HG03135 (cell line): Measurements from ENCODE around the gene DDX1.

Experiments
- ATAC-seq: cut with Tn5 transposase; IDR thresholded peaks from one replicate; pipeline ENCODE4 v1.9.1; 2021; ENCODE audit warnings: mild to moderate bottlenecking, moderate library complexity; ENCODE audit not compliant: unreplicated experiment

The DDX1 gene

DNA sequence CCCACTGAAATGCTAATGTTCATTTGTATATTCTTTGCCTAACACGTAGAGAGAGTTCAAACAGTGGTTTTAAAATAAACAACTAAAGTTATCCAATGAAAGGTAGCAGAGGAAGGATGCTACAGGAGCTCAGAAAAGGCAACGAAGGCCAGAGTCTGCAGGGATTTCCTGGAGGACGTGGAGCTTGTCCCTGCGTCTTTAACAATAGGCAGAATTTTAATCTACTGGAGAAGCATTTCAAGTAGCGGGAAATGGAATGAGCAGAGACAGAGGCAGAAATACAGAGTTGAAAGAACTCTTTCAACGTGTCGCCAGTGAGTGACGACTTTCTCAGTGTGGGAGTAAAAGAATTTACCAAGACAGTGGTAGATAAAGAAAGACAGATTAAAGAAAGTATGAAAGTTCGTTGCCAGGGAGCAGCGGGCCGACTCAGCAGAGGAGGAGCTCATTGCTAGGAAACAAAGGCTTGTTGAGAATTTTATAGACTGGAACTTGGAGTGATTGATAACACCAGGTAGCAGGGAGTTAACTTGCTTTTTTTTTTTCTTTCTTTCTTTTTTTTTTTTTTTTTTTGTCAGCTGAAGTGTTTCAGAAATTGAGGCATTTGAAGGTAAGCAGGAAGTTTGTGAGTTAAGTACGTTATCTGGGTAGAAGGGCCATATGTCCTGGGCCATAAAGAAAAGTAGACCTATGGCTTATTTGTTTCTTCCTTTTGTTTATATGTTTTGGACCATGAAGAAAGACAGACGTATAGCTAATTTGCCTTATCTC lies 29.9 kb upstream of the DDX1 start:
- ATAC-seq = peak; percentile 26

DNA sequence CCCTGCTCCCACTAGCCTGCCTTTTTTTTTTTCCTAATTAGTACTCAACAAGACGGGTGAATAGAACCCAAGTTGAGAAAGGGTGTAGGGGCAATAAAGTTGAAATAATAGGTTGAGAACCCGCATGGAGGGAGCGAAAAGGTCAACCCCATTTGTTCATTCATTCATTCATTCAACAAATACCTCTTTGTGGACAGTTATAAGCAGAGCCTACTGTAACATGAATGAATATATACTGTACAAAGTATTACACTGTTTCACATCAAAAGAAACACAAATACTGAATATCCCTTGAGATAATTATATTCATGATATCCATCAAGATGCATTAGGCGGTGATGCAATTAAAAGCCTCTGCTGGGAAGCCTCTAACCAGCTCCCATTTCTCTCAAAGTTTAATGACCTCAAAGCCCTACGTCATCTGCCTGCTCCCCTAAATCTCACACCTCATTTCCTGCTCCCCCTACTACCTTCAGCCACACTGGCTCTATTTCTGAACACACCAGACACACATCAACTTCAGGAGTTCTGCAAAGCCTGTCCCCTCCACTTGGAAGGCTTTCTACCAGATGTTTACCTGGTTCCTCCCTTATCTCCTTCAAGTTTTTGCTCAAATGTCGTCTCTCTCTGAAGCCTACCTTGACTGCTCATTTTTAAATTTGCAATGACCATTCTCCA lies 29.2 kb upstream of the DDX1 start:
- ATAC-seq = no peak

DNA sequence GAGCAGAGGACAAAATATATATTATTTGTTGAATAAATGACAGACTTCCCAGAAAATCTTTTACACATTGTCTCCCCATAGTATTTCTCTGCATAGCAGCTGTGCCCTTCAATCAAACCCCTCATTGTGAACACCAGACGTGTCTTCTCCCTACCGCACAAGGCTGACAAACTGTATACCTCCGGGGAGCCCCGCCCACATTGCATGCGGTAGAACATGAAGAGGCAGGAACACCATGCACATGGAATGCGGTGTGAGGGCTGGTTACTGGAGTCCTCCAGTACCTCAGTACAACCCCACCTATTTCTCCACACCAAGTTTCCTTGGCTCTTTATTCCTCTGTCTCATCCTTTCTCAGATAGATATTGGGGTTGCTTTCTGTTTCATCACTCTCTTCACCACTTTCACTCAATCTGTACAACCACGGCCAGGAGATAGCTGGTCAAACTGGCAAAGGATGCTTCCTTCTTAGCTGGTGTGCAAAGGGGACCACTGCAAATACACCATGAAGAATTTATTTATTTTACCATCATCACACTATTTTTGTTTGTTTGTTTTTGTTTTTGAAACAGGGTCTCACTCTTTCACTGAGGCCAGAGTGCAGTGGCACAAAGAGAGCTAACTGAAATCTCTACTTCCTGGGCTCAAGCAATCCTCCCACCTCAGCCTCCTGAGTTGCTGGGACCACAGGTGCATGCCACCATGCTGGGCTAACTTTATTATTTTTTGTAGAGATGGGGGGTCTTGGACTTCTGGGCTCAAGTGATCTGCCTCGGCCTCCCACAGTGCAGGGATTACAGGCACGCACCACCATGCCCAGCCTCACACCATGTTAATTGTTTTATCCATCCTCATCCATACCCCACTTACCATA lies 28.2 kb upstream of the DDX1 start:
- ATAC-seq = no peak

DNA sequence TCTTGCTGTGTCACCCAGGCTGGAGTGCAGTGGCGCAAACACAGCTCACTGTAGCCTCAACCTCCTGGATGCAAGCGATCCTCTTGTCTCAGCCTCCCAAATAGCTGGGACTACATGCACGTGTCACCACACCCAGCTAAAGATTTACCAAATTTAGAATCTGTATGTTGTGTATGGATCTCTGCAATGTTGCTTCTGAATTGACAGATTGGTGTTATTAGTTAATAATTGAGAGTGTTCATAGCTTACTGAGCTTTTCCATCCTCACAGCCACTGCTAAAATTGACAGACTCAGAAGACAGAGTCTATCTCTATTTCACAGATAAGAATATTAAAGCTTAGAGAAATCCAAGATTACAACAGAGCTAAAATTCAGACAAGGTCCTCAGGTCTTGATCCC lies 26.3 kb upstream of the DDX1 start:
- no peak for ATAC-seq

DNA sequence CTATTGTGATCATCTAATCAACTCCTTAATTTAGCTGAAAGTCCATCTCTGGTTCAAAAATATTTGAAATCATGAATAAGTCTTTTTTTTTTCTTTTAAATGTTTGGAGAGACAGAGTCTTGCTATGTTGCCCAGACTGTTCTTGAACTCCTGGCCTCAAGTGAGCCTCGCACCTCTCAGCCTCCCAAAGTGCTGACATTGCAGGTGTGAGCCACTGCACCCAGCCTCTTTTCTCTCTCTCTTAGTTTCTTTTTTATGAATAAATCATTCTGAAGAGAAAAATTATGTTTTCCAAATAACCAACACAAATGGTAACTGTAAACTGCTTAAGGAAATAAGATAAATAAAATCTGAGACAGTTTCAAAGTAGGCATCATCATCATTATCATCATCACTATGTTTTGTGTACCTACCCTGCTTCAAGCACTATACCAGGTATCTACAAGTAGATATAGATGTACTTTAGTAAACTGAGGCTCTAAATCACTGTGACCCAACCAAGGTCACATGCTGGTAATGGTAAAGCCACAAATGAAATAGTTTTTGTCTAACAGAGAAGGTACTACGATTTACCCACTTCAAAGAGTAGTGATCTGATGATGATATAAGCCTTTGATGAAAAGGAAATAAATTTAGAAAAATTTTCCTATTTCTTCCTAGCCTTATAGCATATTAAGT lies 25.5 kb upstream of the DDX1 start:
- ATAC-seq = no peak

DNA sequence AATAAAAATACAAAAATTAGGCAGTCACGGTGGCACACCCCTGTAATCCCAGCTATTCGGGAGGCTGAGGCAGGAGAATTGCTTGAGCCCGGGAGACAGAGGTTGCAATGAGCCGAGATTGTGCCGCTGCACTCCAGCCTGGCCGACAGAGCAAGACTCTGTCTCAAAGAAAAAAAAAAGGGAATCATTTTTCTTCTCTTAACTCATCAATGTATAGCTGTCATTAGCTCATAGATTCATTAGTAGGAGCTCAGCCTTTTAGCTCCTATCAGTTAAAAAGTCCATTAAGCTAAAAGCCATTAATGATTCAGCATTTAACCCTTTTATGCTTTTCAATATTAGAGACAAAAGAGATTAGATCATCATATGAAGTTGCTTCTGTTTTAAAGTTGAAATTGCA lies 24.8 kb upstream of the DDX1 start:
- no peak for ATAC-seq

DNA sequence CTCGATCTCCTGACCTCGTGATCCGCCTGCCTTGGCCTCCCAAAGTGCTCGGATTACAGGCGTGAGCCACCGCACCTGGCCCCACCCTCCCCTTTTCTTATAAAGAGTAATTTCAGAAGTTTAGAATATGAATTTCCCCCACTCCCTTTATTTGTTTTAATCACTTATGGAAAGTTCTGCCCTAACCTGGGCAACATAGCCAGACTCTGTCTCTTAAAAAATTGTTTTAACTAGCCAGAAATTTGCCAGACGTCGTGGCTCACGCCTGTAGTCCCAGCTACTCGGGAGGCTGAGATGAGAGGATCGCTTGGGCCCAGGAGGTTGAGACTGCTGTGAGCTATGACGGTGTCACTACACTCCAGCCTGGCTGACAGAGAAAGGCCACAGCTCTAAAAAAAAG lies 22.8 kb upstream of the DDX1 start:
- no peak for ATAC-seq

DNA sequence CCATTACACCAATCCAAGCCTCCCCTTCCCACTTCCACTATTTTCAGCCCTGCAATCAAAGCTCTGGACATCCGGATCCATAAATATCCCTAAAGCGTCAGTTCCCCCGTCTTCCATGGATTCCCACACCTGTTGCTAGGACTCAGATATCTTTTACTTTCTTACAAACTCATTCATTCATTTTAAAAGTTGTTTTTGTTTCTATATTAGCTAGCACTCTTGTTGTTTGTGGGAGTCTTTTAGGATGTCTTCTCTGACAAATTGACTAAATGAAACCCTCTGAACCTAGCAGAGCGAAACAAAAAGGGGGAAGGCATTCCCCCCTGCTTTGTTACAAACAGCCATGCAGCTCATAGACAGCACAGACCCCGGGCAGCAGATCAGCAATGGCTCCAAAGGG lies 21.6 kb upstream of the DDX1 start:
- no peak for ATAC-seq

DNA sequence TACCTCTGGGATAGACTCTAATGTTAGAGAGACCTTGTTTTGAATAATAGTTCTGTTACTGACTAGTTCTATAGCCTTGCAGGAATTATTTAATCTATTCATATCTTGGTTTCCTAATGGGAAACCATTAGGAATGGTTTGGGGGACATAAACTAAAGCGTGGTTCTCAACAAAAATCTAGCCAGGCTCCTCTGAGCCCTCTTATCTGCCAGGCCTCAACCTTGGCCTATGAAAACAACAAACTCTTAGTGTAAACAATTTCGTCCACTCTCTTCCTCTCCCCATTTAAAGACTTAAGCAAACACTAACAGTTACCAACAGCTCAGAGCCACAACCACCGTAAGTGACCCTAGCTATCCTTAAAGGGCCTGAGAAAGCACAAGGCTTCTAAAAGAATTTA lies 19.9 kb upstream of the DDX1 start:
- ATAC-seq = no peak

DNA sequence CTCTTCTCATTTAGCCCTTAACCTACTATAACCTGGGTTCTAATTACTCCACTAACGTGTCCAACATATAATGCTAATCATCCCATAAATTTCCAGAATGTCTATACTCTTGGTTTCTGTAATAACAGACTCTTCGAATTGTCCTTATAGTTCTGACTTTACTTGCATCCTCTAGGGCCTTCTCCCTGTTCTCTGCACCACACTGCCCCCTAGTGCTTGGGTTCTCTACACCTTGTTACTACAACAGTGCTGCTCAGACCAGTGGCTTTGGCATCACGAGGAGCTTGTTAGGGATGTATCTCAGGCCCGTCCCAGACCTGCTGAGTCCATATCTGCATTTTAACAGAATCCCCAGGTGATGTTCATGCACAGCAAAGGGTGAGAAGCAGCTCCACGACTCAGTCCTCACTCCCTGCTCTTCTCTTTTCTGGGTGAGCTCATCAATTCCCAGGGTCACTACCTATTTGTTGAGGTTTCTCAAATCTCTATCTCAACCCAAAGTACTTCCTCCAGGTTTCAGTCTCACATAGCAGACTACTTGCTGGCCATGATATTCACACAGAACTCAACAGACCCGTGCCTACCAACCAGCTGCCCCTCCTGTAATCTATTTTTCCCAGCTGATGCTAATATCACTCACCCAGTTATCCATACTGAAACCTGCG lies 14.5 kb upstream of the DDX1 start:
- ATAC-seq = peak; percentile 84

DNA sequence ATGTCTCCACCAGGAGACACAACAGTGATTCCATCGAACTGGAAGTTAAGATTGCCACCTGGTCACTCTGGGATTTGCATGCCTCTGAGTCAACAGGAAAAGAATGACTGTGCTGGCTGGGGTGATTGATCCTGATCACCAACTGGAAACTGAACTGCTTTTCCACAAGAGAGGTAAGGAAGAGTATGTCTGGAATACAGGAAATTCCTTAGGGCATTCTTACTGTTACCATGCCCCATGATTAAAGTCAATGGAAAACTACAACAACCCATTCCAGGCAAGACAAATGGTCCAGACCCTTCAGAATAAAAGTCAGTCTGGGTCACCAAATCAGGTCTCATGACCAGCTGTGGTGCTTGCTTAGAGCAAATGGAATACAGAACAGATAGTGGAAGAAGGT lies 12.0 kb upstream of the DDX1 start:
- no peak for ATAC-seq

DNA sequence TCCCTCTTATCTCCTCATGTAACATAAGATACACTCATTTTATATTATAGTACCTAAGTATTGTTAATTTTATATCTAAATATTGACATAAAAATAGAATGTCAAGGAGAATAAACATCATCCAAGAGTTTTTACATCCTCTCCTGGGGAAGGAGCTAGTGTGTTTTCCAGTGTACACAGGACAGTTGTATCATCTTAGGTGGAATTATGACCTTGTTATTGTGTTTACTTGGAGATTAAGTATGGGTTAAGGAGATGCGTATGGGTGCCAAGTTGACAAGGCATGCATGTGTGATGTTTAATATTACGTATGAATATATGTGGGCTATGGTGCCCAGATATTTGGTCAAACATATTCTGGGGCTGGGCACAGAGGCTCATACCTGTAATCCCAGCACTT lies 11.2 kb upstream of the DDX1 start:
- ATAC-seq = no peak

DNA sequence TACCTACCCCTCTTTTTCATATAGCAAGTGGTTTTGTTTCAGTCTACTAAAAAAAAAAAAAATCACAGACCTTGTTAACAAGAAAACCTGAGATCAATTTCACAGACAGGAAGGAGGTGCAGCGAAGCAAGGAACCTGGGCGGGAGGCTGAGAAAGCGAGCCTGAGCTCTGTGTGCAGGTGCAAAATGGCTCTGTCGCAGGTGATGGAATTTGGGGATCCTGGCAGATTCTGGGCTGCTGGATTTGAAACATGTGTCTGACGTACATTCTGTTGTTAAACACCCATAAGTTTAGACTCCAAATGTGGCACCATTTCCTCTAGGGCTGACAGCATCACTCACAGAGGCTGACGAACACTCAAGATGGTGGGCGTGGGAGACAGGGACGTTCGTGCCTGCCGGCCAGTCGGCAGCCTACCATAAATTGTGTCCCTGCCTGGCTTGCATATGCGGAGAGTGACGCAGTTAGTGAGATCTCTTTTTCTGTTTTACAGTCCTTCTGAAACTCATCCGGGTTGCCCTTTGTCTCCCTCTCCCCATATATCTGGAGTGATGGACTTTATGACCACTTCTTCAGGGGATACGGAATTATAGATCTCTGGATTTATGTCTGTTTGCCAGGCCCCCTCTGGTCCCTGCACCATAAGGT lies 8.8 kb upstream of the DDX1 start:
- ATAC-seq = no peak

DNA sequence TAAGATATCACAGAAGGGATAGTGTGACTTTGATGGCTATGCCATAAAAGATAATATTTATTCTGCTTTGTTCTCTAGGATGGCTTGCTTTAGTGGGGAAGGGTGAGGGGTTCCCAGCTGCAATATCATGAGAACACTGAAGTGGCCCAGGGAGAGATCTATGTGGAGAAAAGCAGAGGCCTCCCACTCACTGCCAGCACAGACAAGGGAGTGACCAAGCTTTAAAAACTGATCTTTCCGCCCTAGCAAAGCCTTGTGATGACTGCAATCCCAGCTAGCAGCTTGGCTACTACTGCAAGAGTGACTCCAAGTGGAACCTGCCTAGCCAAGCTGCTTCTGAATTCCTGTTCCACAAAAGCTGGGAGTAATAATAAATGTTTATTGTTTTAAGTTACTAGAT lies 7.8 kb upstream of the DDX1 start:
- no peak for ATAC-seq

DNA sequence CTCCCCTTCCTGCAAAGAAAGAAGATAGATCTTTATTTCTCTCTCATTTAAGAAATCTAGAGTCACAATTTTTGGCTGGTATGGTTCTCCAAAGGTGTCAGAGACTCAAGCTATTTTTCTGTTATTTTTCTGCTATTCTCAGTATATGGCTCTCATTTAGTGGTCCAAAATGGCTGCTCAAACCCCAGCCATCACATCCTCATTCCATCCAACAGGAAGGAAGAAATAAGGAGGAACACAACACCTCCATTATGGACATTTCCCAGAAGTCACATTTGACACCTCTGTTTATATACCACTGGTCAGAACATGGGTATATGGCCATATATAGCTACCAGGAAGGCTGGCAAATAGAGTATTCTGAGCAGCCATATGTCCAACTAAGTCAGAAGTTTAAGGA lies 7.4 kb upstream of the DDX1 start:
- no peak for ATAC-seq

DNA sequence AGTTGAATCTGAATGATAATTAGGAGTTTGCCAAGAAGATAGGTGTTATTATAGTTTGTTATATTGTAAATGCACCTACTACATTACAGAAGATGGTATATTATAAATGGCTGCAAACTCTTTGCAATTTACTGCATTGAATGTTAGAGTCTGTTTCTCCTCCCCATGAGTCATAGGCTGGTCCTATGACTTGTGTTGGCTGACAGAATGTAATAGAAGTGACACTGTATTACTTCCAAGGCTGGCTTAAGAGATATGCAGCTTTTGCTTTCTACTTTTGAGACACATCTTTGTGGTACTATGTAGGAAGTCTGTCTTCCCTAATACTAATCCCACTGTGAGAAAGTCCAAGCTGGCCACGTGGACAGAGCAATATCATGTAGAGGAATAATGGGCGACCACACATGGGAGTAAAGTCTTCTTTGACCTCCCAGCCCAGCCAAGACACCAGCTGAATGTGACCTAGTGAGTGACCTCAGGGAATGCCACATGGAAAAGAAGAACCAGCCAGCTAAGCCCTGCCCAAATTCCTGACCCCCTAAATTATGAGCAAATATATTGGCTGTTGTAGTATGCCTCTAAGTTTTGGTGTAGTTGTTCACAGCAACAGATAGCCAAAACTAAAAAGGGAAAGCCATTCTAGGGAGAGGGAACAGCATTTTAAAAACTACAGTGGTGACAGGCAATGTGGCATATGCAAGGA lies 6.8 kb upstream of the DDX1 start:
- no peak for ATAC-seq

DNA sequence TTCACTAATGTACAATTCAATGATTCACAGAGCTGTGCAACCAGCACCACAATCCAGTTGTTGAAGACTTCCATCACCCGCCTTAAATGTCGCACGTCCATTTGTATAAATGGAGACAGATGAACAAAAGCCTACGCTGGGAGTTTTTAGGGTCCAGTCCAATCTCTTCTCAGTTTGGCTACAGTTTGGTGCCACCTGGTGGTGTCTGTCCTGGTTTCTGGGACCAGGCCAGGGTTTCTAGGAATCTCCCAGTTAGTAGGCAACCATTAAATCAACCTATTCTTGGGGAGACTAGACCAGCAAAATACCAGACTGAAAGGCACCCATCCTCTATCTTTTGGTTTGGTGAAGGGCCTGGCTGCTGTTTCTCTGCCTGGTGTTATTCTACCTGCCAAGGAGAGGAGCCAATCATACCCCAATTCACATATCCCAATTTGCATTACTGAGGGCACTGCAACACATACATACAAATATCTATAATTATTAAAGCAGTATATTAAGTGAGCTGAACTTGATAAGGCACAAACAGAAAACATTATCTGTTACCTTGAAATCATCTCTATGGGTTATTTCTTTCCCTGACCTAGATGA lies 3.2 kb upstream of the DDX1 start:
- no peak for ATAC-seq

DNA sequence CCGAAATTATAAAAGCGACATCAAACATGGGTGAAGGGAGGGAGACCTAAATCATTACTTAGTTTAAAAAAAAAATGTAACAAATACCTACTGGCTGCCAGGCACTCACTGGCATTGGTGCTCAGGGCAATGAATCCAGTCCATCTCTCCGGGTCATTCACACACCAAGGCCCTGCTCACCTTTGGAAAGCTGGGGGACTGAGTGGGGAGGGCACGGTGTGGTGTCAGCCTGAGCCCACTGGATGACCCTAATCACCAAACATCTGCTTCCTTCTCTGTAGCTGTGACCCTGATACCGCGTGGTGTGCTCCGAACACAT lies 336 bp upstream of the DDX1 start:
- no peak for ATAC-seq

DNA sequence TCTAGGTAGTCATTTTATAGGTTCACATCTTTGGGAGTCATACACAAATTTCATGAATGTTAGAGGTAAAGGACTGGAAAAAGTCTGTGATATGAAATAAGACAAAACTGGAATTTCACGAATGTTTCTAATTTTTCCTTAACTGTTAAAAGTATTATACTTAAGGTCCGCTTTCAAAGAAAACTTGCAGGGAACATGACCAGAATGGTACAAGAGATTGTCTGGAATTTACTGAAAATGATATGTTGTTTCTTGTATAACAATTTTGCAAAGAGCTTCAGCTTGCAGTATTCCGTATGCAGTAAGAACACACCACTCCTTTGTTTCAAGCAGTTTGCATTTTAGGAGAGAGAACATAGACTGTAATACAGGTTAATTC lies 1.6 kb downstream of the DDX1 start:
- ATAC-seq = no peak
